Activated CD8-positive, alpha-beta memory T cell treated with anti-CD3 and anti-CD28 coated beads, Interleukin-2, amount 50 U/mL, for 1 hour (primary cell): ENCODE measurements around the gene ZSCAN10.

Source experiments
- DNase-seq: peaks from one replicate; pipeline ENCODE4 v3.0.0-alpha.2; 2020; ENCODE audit errors: extremely low read depth

Gene ZSCAN10

GRCh38 chr16:3046641-3047386 lies 52.3 kb downstream of the ZSCAN10 start:
- no peak for DNase-seq

GRCh38 chr16:3045758-3046640 lies 53.1 kb downstream of the ZSCAN10 start, which contains the start of gene MMP25:
MMP25 (plus strand) TSS chr16:3046561; CDS start chr16:3046918, 357 bp downstream.
- DNase-seq: no peak

GRCh38 chr16:3044708-3045107 lies 54.4 kb downstream of the ZSCAN10 start:
- DNase-seq: no peak

- DNase-seq: no peak
Measured at GRCh38 chr16:3042376-3042775, 56.7 kb downstream of the ZSCAN10 start.

GRCh38 chr16:3038896-3039295 lies 60.2 kb downstream of the ZSCAN10 start:
- no peak for DNase-seq
